Cerebellar cortex (tissue), 1 donor: ENCODE measurements around the gene AVPR1B.

ENCODE experiments used
- DNase-seq: peaks from one replicate; pipeline ENCODE4 v3.0.0-alpha.2; 2015; ENCODE audit warnings: low spot score

AVPR1B gene, protein sequence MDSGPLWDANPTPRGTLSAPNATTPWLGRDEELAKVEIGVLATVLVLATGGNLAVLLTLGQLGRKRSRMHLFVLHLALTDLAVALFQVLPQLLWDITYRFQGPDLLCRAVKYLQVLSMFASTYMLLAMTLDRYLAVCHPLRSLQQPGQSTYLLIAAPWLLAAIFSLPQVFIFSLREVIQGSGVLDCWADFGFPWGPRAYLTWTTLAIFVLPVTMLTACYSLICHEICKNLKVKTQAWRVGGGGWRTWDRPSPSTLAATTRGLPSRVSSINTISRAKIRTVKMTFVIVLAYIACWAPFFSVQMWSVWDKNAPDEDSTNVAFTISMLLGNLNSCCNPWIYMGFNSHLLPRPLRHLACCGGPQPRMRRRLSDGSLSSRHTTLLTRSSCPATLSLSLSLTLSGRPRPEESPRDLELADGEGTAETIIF

DNA sequence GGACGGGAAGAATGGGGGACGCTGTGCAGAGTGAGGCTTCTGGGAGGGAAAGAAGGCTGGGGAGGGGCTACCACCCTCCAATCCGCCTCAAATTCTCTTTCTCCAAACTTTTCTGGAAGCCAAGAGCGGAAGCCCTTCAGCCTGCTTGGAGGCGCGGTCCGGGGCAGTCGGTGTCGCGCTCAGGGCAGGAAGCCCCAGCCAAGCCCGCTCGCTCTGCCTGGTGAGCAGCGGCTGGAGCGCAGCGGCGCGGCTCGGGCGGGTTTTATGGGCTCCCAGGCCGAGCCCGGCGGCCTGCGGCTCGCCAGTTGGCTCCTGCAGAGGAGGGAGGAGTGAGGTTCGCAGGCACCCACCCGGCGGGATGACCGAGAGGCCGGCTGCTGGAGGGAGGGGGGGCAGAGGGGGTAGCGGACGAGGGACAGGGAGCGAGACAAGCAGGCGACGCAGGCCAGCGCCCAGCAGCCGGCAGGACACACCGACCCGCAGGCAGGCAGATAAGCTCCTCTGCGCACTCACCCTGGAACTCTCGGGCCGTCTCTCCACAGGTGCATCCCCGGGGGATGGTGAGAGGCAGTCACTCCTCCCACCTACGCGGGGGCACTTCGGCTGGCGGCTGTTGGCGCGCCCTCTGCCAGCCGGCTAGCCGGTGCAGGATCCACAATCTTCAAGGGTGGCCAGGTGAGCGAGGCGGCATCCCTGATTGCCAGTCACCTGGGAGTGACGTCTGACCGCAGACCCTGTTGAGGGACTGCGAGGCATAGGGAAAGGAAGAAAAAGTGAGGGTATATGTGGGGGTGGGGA lies at the start of gene AVPR1B:
Gene AVPR1B (minus strand): TSS at position 238 of the 798 bp plus-strand sequence. CDS start 498 bp downstream, outside the sequence.
- DNase-seq, result peak; percentile 22

DNA sequence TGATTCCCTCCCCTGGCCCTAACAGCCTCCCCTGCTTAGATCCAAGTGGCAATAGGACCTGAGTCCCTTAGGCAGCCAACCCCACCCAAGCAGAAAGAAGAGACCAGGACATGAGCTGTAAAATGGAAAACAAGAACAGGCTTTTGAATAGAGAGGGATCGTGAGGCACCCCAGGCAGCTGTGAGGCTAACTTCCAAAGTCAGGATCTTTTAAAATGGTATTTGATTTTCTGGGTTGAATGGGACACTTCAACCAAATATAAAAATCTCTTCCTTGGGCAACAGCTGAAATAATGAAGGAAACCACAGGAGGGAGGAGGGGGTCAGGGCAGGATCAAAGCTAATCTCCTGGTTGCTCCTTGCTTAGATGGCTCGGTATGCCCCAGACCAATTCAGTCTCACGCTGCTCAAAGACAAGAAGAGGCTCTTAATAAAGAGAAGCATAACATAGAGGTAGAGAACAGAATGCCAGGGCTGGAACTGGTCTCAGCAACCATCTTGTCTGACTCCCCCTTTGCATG lies 28.6 kb upstream of the AVPR1B start:
- DNase-seq, result no peak

GRCh38 chr1:206144605-206145004 lies 27.4 kb upstream of the AVPR1B start:
- DNase-seq, result no peak

DNA sequence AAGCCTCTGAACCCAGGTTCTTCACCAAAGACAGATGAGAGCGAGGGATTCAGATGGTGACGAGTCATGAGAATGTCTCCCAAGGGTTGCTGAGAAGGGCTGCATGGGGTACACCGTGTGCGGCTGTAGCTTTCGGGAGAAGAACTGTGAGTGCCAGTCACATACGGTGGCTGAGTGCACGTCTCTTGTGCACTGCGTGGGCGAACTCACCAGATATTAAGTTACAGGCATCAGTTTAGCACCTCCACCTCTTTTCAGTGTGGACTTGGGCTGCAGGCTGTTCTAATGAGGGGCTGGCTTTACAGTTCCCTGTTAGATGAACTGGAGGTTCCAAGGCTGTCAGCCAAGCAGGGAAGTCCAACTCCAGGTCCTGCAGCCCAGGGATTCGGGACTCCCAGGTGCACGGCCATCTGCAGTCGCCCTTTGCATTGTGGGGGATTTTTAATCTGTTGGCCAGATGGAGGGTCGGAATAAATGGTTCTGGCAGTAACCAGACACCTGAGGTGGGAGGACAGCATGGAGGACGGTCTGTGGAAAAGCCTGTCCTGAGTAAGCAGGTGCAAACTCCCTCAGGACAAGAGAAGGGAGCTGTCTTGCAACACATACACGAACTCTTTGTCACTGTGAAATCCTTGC lies 26.5 kb upstream of the AVPR1B start:
- peak; percentile 88 for DNase-seq

DNA sequence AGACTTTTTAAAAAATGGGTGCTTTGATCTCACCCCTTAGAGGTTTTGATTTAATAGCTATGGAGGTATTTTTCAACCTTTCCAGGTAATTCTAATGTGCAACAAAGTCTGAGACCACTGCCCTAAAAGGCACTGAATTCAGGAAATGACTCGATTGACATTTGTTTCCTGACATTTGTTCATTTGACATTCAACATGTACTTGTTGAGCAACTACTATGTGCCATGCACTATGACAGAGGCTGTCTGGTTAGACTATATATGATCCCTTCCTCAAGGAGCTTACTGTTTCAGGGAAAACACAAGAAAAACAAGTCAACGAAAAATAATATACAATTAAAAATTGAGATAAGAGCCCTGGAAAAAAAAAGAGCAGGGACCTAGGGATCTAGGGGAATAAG lies 25.6 kb upstream of the AVPR1B start:
- DNase-seq, result no peak

DNA sequence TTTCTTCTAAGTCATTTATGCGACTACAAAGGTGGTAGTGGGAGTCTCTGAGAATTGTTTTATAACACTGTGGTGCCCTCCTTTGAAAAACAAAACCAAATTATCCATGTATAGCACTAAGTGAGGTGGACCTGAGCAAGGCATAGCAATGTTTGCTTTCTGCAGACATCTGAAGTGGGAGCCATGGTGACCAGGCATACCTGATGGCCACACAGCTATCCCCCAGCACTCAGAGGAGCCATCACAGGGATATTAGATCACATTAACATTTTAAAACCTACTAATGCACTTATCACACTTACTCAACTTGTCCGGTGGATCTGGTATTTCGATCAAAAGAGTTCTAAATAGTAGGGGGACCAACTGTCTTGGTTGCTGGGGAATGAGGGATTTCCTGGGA lies 24.8 kb upstream of the AVPR1B start:
- DNase-seq, result no peak

GRCh38 chr1:206136241-206136640 lies 19.1 kb upstream of the AVPR1B start:
- no peak for DNase-seq

- DNase-seq, result no peak
Observed at GRCh38 chr1:206135248-206135647, 18.1 kb upstream of the AVPR1B start.

DNA sequence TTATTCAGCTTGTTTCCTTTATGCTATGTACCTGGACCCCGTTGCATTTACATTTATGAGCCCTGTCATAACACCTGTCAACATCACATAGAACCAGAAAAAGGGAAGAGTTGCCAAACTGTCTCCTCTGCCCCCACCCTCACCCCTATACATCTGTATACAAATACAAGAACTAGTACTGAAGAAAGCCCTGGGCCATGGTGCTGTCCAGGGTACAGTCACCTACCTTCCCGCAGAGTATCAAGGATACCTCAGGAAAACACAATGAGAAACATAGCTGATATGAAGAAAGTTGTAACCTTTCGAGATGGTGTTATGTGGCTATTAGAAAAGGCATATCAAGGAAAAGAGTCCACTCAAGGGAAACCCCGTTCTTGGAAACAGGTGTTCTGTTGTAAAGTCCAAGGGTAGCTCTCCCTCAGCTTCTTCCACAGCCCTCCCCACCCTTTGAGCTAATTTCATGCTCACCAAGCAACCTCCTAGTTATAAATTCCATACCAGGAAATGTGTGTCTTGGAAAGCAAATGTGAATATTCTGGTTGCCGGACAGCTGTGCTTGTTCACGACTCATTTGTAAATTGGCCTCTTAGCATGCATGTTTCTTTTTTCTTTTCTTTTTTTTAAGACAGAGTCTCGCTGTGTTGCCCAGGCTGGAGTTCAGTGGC lies 16.7 kb upstream of the AVPR1B start:
- no peak for DNase-seq

DNA sequence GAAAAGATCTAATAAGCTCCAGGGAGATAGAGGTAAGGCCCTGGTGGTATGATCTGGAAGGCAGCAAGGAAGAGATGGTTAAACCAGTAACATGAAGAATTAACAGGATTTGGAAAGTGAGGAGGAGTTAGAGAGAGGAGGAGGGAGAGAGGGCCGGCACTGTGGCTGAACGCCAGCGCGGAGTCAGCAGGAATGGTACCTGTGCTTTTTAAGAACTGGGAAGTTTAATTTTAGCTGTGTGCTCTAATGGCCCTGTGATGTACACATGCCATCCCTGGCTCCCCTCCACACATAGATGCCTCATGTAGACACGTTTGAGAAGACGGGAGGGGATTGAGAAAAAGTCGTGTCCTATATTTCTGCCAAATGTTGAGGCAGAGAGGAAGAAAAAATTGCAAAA lies 13.8 kb upstream of the AVPR1B start:
- no peak for DNase-seq

- no peak for DNase-seq
Observed at GRCh38 chr1:206128196-206128595, 11.0 kb upstream of the AVPR1B start.

- DNase-seq, result no peak
Observed at GRCh38 chr1:206127336-206127735, 10.1 kb upstream of the AVPR1B start.

DNA sequence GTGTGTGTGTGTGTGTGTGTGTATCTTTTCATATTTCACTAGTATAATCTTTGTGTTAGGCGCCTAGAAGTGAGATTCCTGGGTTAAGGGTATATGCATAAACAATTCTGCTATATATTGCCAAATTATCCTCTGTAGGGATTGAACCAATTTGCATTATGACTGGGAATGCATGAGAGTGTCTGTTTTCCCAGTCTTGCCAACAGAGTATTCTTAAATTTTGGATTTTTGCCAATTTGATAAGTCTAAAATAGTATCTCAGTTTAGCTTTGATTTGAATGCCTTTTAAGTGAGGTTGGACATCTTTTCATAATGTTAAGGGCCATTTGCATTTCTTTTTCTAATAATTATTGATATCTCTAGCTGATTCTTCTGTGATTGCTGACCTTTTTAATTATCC lies 8.2 kb upstream of the AVPR1B start:
- DNase-seq, result no peak

GRCh38 chr1:206122686-206123085 lies 5.5 kb upstream of the AVPR1B start:
- DNase-seq, result no peak

- no peak for DNase-seq
Observed at GRCh38 chr1:206121269-206121668, 4.1 kb upstream of the AVPR1B start.

GRCh38 chr1:206120406-206120805 lies 3.2 kb upstream of the AVPR1B start:
- DNase-seq, result no peak

GRCh38 chr1:206116873-206117150 lies 376 bp downstream of the AVPR1B start:
- DNase-seq, result peak; percentile 20

DNA sequence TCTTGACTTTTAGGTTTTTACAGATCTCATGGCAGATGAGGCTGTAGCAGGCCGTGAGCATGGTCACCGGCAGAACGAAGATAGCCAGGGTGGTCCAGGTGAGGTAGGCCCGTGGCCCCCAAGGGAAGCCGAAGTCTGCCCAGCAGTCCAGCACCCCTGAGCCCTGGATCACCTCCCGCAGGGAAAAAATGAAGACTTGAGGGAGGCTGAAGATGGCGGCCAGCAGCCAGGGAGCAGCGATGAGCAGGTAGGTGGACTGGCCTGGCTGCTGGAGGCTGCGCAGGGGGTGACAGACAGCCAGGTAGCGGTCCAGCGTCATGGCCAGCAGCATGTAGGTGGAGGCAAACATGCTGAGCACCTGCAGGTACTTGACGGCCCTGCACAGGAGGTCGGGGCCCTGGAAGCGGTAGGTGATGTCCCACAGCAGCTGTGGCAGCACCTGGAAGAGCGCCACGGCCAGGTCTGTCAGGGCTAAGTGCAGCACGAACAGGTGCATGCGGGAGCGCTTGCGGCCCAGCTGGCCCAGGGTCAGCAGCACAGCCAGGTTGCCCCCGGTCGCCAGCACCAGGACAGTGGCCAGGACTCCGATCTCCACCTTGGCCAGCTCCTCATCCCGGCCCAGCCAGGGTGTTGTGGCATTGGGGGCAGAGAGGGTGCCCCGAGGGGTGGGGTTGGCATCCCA lies 856 bp downstream of the AVPR1B start:
- no peak for DNase-seq

- DNase-seq, result no peak
Observed at GRCh38 chr1:206115791-206116190, 1.4 kb downstream of the AVPR1B start.

GRCh38 chr1:206114692-206115640 lies 2.2 kb downstream of the AVPR1B start:
- DNase-seq, result no peak
